IMR-90 (cell line): ENCODE data around the gene ZFR2. TPM values are rescaled to one million over a fixed set of nuclear protein-coding genes. Genes with fewer than 3 reads are reported as not detected.
A peak's percentile ranks its signal among the peaks of the same experiment; 100 is the strongest.

Experiments used
- ATAC-seq: fragments of 200-7000 bp; cut with Tn5 transposase; 2 replicates; pipeline ENCODE4 v1.9.1; 2020; ENCODE audit warnings: low read depth, mild to moderate bottlenecking, moderate library complexity
- BruUV-seq: library from RNA; stranded (reverse); fragments of 400-500 nt; replicated peaks from 2 replicates; lab custom pipeline; 2021; lab: Mats Ljungman, UMichigan
- CTCF ChIA-PET: fragments of 300-600 bp; formaldehyde crosslinking; extraction: SDS; loops from one replicate; lab custom pipeline; 2021; ENCODE audit warnings: antibody characterized with exemption; lab: Yijun Ruan, JAX
- POLR2A ChIA-PET: fragments of 300-600 bp; sonication (Branson Sonifier 250); formaldehyde crosslinking; loops from one replicate; lab custom pipeline; 2022; ENCODE audit warnings: antibody characterized with exemption; ENCODE audit not compliant: unreplicated experiment; lab: Charles Lee
- DNase-seq: peaks from one replicate; pipeline ENCODE4 v3.0.0; 2013
- H2AFZ ChIP-seq: replicated peaks from 2 replicates; pipeline ENCODE3; 2013; ENCODE audit warnings: low read length, mild to moderate bottlenecking; ENCODE audit not compliant: poor library complexity
- H2AK5ac ChIP-seq: 2 replicates; pipeline ENCODE4 v1.6.1; 2013; ENCODE audit warnings: low read depth, low read length, inconsistent platforms
- H2AK9ac ChIP-seq: replicated peaks from 2 replicates; pipeline ENCODE3; 2013; ENCODE audit warnings: mild to moderate bottlenecking, low read depth, low read length, moderate library complexity; ENCODE audit not compliant: poor library complexity
- H2BK120ac ChIP-seq: 2 replicates; pipeline ENCODE4 v1.6.1; 2013; ENCODE audit warnings: low read depth, low read length, inconsistent platforms
- H2BK15ac ChIP-seq: 3 replicates; pipeline ENCODE4 v1.6.1; 2013; ENCODE audit warnings: low read depth, low read length, inconsistent platforms
- H2BK20ac ChIP-seq: 2 replicates; pipeline ENCODE4 v1.6.1; 2013; ENCODE audit warnings: low read depth, mild to moderate bottlenecking, inconsistent platforms, low read length, moderate library complexity
- H2BK5ac ChIP-seq: 2 replicates; pipeline ENCODE4 v1.6.1; 2013; ENCODE audit warnings: mild to moderate bottlenecking, low read depth, low read length, inconsistent platforms; ENCODE audit not compliant: poor library complexity, severe bottlenecking
- H3K14ac ChIP-seq: replicated peaks from 2 replicates; pipeline ENCODE4 v1.6.1; 2013; ENCODE audit warnings: low read depth, low read length, inconsistent platforms
- H3K18ac ChIP-seq: 2 replicates; pipeline ENCODE4 v1.6.1; 2013; ENCODE audit warnings: low read depth, low read length, control low read depth
- H3K23ac ChIP-seq: 2 replicates; pipeline ENCODE4 v1.6.1; 2013; ENCODE audit warnings: low read depth, low read length, inconsistent platforms
- H3K27ac ChIP-seq: 2 replicates; pipeline ENCODE4 v1.5.1; 2013; ENCODE audit warnings: mild to moderate bottlenecking, control low read depth, low read length; ENCODE audit not compliant: insufficient read depth
- H3K27me3 ChIP-seq: 2 replicates; pipeline ENCODE4 v1.6.1; 2013; ENCODE audit warnings: low read length; ENCODE audit not compliant: control insufficient read depth, insufficient read depth
- H3K36me3 ChIP-seq: 2 replicates; pipeline ENCODE4 v1.6.1; 2013; ENCODE audit warnings: low read length, mixed read lengths; ENCODE audit not compliant: control insufficient read depth, insufficient read depth
- H3K4ac ChIP-seq: 2 replicates; pipeline ENCODE4 v1.6.1; 2013; ENCODE audit warnings: low read depth, low read length, inconsistent platforms
- H3K4me1 ChIP-seq: 2 replicates; pipeline ENCODE4 v1.6.1; 2013; ENCODE audit warnings: low read length, mixed read lengths; ENCODE audit not compliant: control insufficient read depth, insufficient read depth
- H3K4me2 ChIP-seq: 2 replicates; pipeline ENCODE4 v1.6.1; 2013; ENCODE audit warnings: low read depth, mild to moderate bottlenecking, control low read depth, low read length, moderate library complexity
- H3K4me3 ChIP-seq: 2 replicates; pipeline ENCODE4 v1.5.1; 2013; ENCODE audit warnings: low read depth, mild to moderate bottlenecking, control low read depth, low read length, moderate library complexity; ENCODE audit not compliant: insufficient read depth
- H3K56ac ChIP-seq: 2 replicates; pipeline ENCODE4 v1.6.1; 2013; ENCODE audit warnings: low read length, inconsistent platforms; ENCODE audit not compliant: insufficient read depth; ENCODE audit errors: extremely low read depth
- H3K79me1 ChIP-seq, 2 experiments: 2 replicates each; pipeline ENCODE4 v1.6.1; 2013; ENCODE audit warnings: low read length in 2 of 2, inconsistent platforms in 1 of 2, low read depth in 1 of 2
- H3K9ac ChIP-seq: 2 replicates; pipeline ENCODE4 v1.6.1; 2013; ENCODE audit warnings: low read depth, low read length, control low read depth
- H3K9me1 ChIP-seq: 2 replicates; pipeline ENCODE4 v1.6.1; 2013; ENCODE audit warnings: low read length, inconsistent platforms; ENCODE audit not compliant: insufficient read depth
- H3K9me3 ChIP-seq: 2 replicates; pipeline ENCODE4 v1.6.1; 2013; ENCODE audit warnings: low read length; ENCODE audit not compliant: control insufficient read depth, insufficient read depth
- H4K20me1 ChIP-seq: 2 replicates; pipeline ENCODE4 v1.6.1; 2013; ENCODE audit warnings: low read length, inconsistent platforms; ENCODE audit not compliant: insufficient read depth
- H4K5ac ChIP-seq: 2 replicates; pipeline ENCODE4 v1.6.1; 2013; ENCODE audit warnings: mild to moderate bottlenecking, low read depth, low read length, control low read depth
- H4K8ac ChIP-seq, 2 experiments: 2 replicates each; pipeline ENCODE4 v1.6.1; 2013; ENCODE audit warnings: low read depth in 2 of 2, low read length in 2 of 2, control low read depth in 1 of 2, inconsistent platforms in 1 of 2
- H4K91ac ChIP-seq: 2 replicates; pipeline ENCODE4 v1.6.1; 2013; ENCODE audit warnings: low read depth, low read length, inconsistent platforms; ENCODE audit not compliant: insufficient read depth
- CEBPB ChIP-seq: IDR thresholded peaks from 2 replicates; pipeline ENCODE4 v1.6.1; 2012; ENCODE audit warnings: low read depth, low read length, improper control_type of control experiment
- CHD1 ChIP-seq: IDR thresholded peaks from 2 replicates; pipeline ENCODE4 v1.6.1; 2012; ENCODE audit warnings: low read depth, low read length, improper control_type of control experiment
- CTCF ChIP-seq: conservative IDR thresholded peaks from 2 replicates; pipeline ENCODE4 v1.5.1; 2012; ENCODE audit warnings: mild to moderate bottlenecking, low read depth, low read length, improper control_type of control experiment
- MAFK ChIP-seq: IDR thresholded peaks from 2 replicates; pipeline ENCODE4 v1.6.1; 2012; ENCODE audit warnings: low read depth, low read length, improper control_type of control experiment
- MAZ ChIP-seq: IDR thresholded peaks from 2 replicates; pipeline ENCODE4 v1.6.1; 2012; ENCODE audit warnings: low read depth, mild to moderate bottlenecking, low read length, improper control_type of control experiment, moderate library complexity, borderline replicate concordance
- POLR2A ChIP-seq: IDR thresholded peaks from 2 replicates; pipeline ENCODE4 v1.6.1; 2012; ENCODE audit warnings: mild to moderate bottlenecking, low read depth, low read length
- USF2 ChIP-seq: fragments of 150-350 bp; IDR thresholded peaks from 2 replicates; pipeline ENCODE4 v1.6.1; 2017; ENCODE audit warnings: mild to moderate bottlenecking, antibody characterized with exemption, low read length, low read depth
- WGBS, 2 experiments: methylation state at CpG; one replicate each; pipeline versions ENCODE4 v1.1.5 to v1.1.7; 2013; ENCODE audit warnings: missing lambda C conversion rate in 2 of 2; ENCODE audit not compliant: insufficient read length in 1 of 2; ENCODE audit errors: extremely low coverage in 2 of 2; 5-methylcytosine and 5-hydroxymethylcytosine counted together
- dilution Hi-C: fragments of 300-500 bp; cut with HindIII; formaldehyde crosslinking; loops from one replicate; pipeline ENCODE4 v1.14.3; 2018; ENCODE audit warnings: low sequenced_read_pairs; ENCODE audit not compliant: unreplicated experiment
- in situ Hi-C: fragments of 300-500 bp; cut with MboI; formaldehyde crosslinking; loops from 3 replicates; pipeline ENCODE4 v1.14.3; 2019; ENCODE audit warnings: low sequenced_read_pairs, inconsistent platforms, mixed read lengths
- intact Hi-C: fragments of 100-400 bp; cut with micrococcal nuclease; formaldehyde crosslinking; loops from 2 replicates; pipeline ENCODE4 v1.10.0; 2022
- polyA plus RNA-seq, 3 experiments: library from polyadenylated mRNA; depleted of rRNA; stranded (reverse); fragments of >200 nt; gene quantifications; 2 replicates each; pipeline ENCODE4 v1.2.3, GENCODE V29; 2012; ENCODE audit warnings: low replicate concordance in 1 of 3
- total RNA-seq: library from RNA; depleted of rRNA; stranded (reverse); fragments of >200 nt; gene quantifications from 2 replicates; pipeline ENCODE4 v1.2.3, GENCODE V29; 2012

The ZFR2 gene
- total and polyA plus RNA-seq, 2 of the 4 experiments (the other 2 are of a cell fraction), result 0.19 TPM; not detected in 1

- peak within 1 kb of the TSS; percentile 80 to 97 for H4K8ac ChIP-seq
- H4K91ac ChIP-seq, result peak within 1 kb of the TSS; percentile 80
- H3K36me3 ChIP-seq, result peaks cover 10% of the 10 kb centered on the region; the same call in 1 of the 2 replicates
- peak within 1 kb of the TSS; percentile 92 for H3K4ac ChIP-seq
- ChIA-PET CTCF (interaction anchor here (0.5 to 0.7 kb wide), 2 partner anchors 30 to 227 kb away, joined by 3 to 4 read pairs; no protein-coding TSS in a partner anchor), POLR2A (no interaction called here)
- 0% methylated on average over 15 of the region's 45 CpGs; no CpG with 5 or more reads in 1 of the 2 experiments for WGBS, 2 experiments
- H3K18ac ChIP-seq, result peak within 1 kb of the TSS; percentile 35
- H2BK20ac ChIP-seq, result 0 out of 2 replicates have a peak within 1 kb of the TSS, but pooled peaks have one; percentile 12
- peak within 1 kb of the TSS; percentile 89 for H3K4me2 ChIP-seq
- H3K9ac ChIP-seq, result peak within 1 kb of the TSS; percentile 95
- H2BK120ac ChIP-seq, result peak within 1 kb of the TSS; percentile 41; the same call in 1 of the 2 replicates
- peak; percentile 62 for ATAC-seq
- H3K27ac ChIP-seq, result peak within 1 kb of the TSS; percentile 97
- H4K5ac ChIP-seq, result peak within 1 kb of the TSS; percentile 76
- H3K27me3 ChIP-seq, result no peaks in the 10 kb centered on the region
- peaks cover 18 to 36% of the 10 kb centered on the region in 2 experiments for H3K79me1 ChIP-seq
- dilution Hi-C loops (no loop called here), intact Hi-C loops (no loop called here), in situ Hi-C loops (no loop called here)
- peaks cover 3% of the 10 kb centered on the region; the same call in 1 of the 2 replicates for H3K9me1 ChIP-seq
- H4K20me1 ChIP-seq, result no peaks in the 10 kb centered on the region
- H3K4me1 ChIP-seq, result peaks cover 2% of the 10 kb centered on the region; the same call in 1 of the 2 replicates
- no peaks in the 10 kb centered on the region for H3K9me3 ChIP-seq
- H2AK5ac ChIP-seq, result peak within 1 kb of the TSS; percentile 96
- H3K23ac ChIP-seq, result peak within 1 kb of the TSS; percentile 87
- no TSS peak for BruUV-seq
- peak within 1 kb of the TSS; percentile 87 for H3K4me3 ChIP-seq
- TF ChIP-seq CEBPB (no peak), MAZ (peak; percentile 56; the same call in 1 of the 2 replicates), CHD1 (no peak), CTCF (peak; percentile 76), MAFK (no peak), USF2 (peak; percentile 36; the same call in 1 of the 2 replicates), POLR2A (peak; percentile 66; the same call in 1 of the 2 replicates)
- DNase-seq, result peak; percentile 83
- H2AFZ ChIP-seq, result peak within 1 kb of the TSS; percentile 99
- peak within 1 kb of the TSS; percentile 93 for H2BK5ac ChIP-seq
- H3K56ac ChIP-seq, result peak within 1 kb of the TSS; percentile 83
- peak within 1 kb of the TSS; percentile 25; the same call in 1 of the 3 replicates for H2BK15ac ChIP-seq
- H3K14ac ChIP-seq, result peak within 1 kb of the TSS; percentile 96
- H2AK9ac ChIP-seq, result peak within 1 kb of the TSS; percentile 98
Measured at GRCh38 chr19:3761382-3762129, 107.3 kb downstream of the ZFR2 start, which contains the start of gene APBA3. TSS of gene APBA3 (minus strand) at chr19:3761692. CDS start at chr19:3760264, 1,428 bp downstream.
